HG02642 (cell line): ENCODE results near the gene TMEM252.

Experiments used
- ATAC-seq: cut with Tn5 transposase; IDR thresholded peaks from one replicate; pipeline ENCODE4 v1.9.1; 2021; ENCODE audit warnings: mild to moderate bottlenecking; ENCODE audit not compliant: unreplicated experiment, poor library complexity

The TMEM252 gene

GRCh38 chr9:68502279-68502678, 38.4 kb downstream of the TMEM252 start:
- ATAC-seq: no peak

GRCh38 chr9:68500457-68501381, 40.0 kb downstream of the TMEM252 start:
- no peak for ATAC-seq

GRCh38 chr9:68498816-68499215, 41.9 kb downstream of the TMEM252 start:
- ATAC-seq: no peak

- no peak for ATAC-seq
Measured at GRCh38 chr9:68497629-68498028, 43.1 kb downstream of the TMEM252 start.

DNA sequence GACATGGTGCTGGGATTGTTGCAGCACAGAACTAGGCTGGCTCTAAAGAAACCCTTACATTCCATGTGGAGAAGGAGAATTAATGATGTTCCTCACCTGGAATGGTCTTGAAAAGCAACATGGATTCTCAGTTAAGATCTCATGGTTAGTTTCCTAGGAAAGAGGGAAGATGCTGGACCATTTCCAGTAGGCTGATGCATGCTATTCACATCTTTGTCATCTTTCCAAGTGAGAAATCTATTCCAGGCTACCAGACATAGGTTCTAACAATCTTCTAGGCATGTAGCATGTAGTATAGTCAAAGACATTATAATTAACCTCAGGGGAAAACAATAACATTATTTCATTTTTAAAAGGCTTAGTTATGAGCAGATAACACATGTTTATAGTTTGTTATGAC, 44.3 kb downstream of the TMEM252 start:
- no peak for ATAC-seq

- no peak for ATAC-seq
Measured at GRCh38 chr9:68495247-68495646, 45.4 kb downstream of the TMEM252 start.

DNA sequence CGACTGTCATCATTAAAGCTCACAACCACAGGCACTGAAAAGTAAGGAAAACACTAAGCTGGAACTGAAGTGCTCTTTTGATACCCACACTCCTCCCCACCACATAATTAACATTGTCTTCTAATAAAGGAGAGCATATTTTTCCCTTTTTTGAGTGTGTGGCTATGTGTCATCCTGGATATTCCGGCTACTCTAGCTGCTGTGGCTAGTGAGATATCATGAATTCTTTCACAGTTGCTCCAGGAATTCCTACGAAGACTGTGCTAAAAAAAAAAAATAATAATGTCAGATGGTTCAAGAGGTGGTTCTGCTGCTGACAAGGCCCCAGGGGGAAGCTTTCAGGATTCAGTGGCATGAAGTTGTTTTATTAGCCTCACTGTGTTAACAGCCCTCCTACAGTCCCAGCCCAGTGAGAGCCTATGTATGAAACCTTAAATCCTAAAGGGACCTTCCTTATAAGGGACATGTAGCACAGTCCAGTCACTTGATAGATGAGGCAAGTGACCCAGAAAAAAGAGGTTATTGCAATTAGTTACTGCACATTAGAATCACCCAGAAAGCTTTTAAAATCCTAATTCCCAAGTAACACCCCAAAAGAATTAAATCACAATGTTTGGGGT, 46.6 kb downstream of the TMEM252 start:
- ATAC-seq: no peak

DNA sequence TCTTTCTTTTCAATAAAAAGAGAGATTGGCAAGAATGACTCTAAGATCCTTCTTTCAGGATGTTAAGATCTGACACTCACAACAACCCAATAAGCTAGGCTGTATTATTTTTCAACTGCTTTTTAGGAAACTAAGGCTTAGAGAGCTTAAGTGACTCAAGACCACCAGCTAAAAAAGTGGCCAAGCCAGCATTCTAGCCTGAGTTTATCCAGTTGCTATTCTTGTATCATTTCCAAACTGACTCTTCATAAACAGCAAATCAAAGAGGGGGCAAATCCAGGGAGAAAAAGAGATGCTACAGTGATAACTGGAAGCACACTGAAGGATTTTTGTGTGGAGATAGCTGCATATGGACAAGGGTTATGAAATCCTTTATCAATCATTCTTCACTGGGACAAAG, 47.1 kb downstream of the TMEM252 start:
- ATAC-seq: no peak

DNA sequence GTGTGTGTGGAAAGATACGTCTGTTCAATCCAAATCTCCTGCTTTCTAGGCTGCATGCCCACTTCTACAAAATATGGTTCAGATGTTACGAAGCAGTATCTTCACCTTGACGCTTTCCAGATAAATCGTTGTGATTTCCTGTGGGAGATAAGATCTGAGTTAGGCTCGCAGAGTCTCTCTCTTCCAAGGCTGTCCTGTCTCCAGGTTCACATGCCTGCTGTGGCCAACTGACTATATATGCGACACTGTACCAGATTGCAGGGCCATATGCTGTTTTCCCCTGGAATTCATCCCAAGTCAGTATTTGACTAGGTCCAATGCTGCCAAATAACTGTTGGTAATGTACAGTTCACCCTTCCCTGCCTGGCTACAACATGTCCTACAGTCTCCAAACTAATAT, 47.9 kb downstream of the TMEM252 start:
- ATAC-seq: no peak

GRCh38 chr9:68489646-68490045, 51.0 kb downstream of the TMEM252 start:
- ATAC-seq: no peak

GRCh38 chr9:68488126-68488525, 52.6 kb downstream of the TMEM252 start:
- no peak for ATAC-seq
